T-helper 1 cell treated with Interleukin-12 subunit alpha and Interleukin-12 subunit beta and Interleukin-4 antibody, amounts not matched to agents 30 ng/mL and 1 ng/mL, for 36 hours (primary cell): ENCODE measurements around the gene RPL32. TPM values are rescaled to one million over a fixed set of nuclear protein-coding genes. Genes with fewer than 3 reads are reported as not detected.

Experiments
- total RNA-seq: library from RNA; stranded (reverse); gene quantifications from 2 replicates; pipeline ENCODE4 v1.2.3, GENCODE V29; 2022

Gene RPL32
- total RNA-seq, 1 donor from 2014 or later, result 1,560 TPM

Other genes with a start within 250 kb of the RPL32 start
- 95.9 and 104 TPM in 2 replicates for gene RAF1, start 177.4 kb downstream of the RPL32 start, total RNA-seq
- gene TMEM40, start 82.3 kb downstream of the RPL32 start, total RNA-seq, result not detected in 2 replicates
- gene CAND2, start 44.9 kb downstream of the RPL32 start, total RNA-seq, result 0.17 and 0.78 TPM in 2 replicates
- gene IQSEC1, start 231.9 kb upstream of the RPL32 start, total RNA-seq, result 52.1 and 54.4 TPM in 2 replicates